Endothelial cell of umbilical vein (primary cell): ENCODE measurements around the gene SIX5. TPM values are rescaled to one million over a fixed set of nuclear protein-coding genes. Genes with fewer than 3 reads are reported as not detected.

Experiments used
- BruUV-seq: library from RNA; stranded (reverse); fragments of 400-500 nt; replicated peaks from 2 replicates; lab custom pipeline; 2021; lab: Mats Ljungman, UMichigan
- CTCF ChIA-PET: fragments of 300-600, 350-600 bp; sonication (Branson Sonifier 250); formaldehyde crosslinking; loops from one replicate; lab custom pipeline; 2021; ENCODE audit warnings: antibody characterized with exemption, inconsistent platforms; lab: Charles Lee
- POLR2A ChIA-PET: fragments of 300-600, 350-600 bp; sonication (Branson Sonifier 250); formaldehyde crosslinking; loops from one replicate; lab custom pipeline; 2021; ENCODE audit warnings: antibody characterized with exemption, inconsistent platforms; lab: Charles Lee
- DNase-seq: peaks from one replicate; pipeline ENCODE4 v3.0.0-alpha.2; 2011; ENCODE audit warnings: low read depth, low spot score
- FAIRE-seq: peaks from 2 replicates; lab custom pipeline; 2011; peaks lifted over from hg19 to GRCh38; lab: Jason Lieb, UNC
- H2AFZ ChIP-seq: 2 replicates; pipeline ENCODE4 v1.6.0; 2012; ENCODE audit warnings: low read depth, low read length, control low read depth, inconsistent platforms
- H3K27ac ChIP-seq: 2 replicates; pipeline ENCODE4 v1.5.1; 2011; ENCODE audit warnings: low read depth, mild to moderate bottlenecking, control low read depth, low read length, moderate library complexity; ENCODE audit not compliant: insufficient read depth
- H3K27me3 ChIP-seq, 2 experiments: 2 replicates each; pipeline versions ENCODE4 v1.6.0 to v1.6.1; 2011; ENCODE audit warnings: low read length in 2 of 2, mixed read lengths in 1 of 2; ENCODE audit not compliant: control insufficient read depth in 2 of 2, insufficient read depth in 2 of 2
- H3K36me3 ChIP-seq, 2 experiments: 2 replicates in 1 of 2; 3 replicates in 1 of 2; pipeline ENCODE4 v1.5.1; 2011; ENCODE audit warnings: low read length in 2 of 2, mild to moderate bottlenecking in 1 of 2, moderate library complexity in 1 of 2; ENCODE audit not compliant: control insufficient read depth in 2 of 2, insufficient read depth in 2 of 2; ENCODE audit errors: extremely low read depth in 1 of 2
- H3K4me1 ChIP-seq: 3 replicates; pipeline ENCODE4 v1.5.1; 2011; ENCODE audit warnings: mild to moderate bottlenecking, low read length; ENCODE audit not compliant: control insufficient read depth, insufficient read depth; ENCODE audit errors: extremely low read depth
- H3K4me2 ChIP-seq: 2 replicates; pipeline ENCODE4 v1.6.1; 2011; ENCODE audit warnings: low read length, control low read depth, mixed read lengths; ENCODE audit not compliant: insufficient read depth
- H3K4me3 ChIP-seq, 3 experiments: fragments of 200-600 bp in 1 of 3; sonication (generic), shearing (Covaris generic) in 1 of 3; replicated peaks in 1 of 3; 2 replicates each; pipeline ENCODE4 v1.5.1; 2011 to 2016; ENCODE audit warnings: control low read depth in 3 of 3, low read length in 3 of 3, mild to moderate bottlenecking in 2 of 3, inconsistent platforms in 1 of 3, low read depth in 1 of 3, moderate library complexity in 1 of 3; ENCODE audit not compliant: insufficient read depth in 1 of 3
- H3K79me2 ChIP-seq: 2 replicates; pipeline ENCODE4 v1.6.0; 2012; ENCODE audit warnings: low read length, inconsistent platforms; ENCODE audit not compliant: control insufficient read depth, insufficient read depth
- H3K9ac ChIP-seq: replicated peaks from 2 replicates; pipeline ENCODE3; 2011; ENCODE audit warnings: low read length, control low read depth; ENCODE audit not compliant: insufficient read depth; ENCODE audit errors: extremely low read depth
- H3K9me1 ChIP-seq: replicated peaks from 3 replicates; pipeline ENCODE4 v1.6.0; 2011; ENCODE audit warnings: mild to moderate bottlenecking, low read length; ENCODE audit not compliant: control insufficient read depth, insufficient read depth; ENCODE audit errors: extremely low read depth
- H3K9me3 ChIP-seq: replicated peaks from 2 replicates; pipeline ENCODE4 v1.5.1; 2012; ENCODE audit warnings: low read length, inconsistent platforms; ENCODE audit not compliant: control insufficient read depth, insufficient read depth
- H4K20me1 ChIP-seq: replicated peaks from 2 replicates; pipeline ENCODE3; 2011; ENCODE audit warnings: mild to moderate bottlenecking, low read length; ENCODE audit not compliant: control insufficient read depth, insufficient read depth; ENCODE audit errors: extremely low read depth
- CTCF ChIP-seq, 2 donors: IDR thresholded peaks; 1 replicate in 1 of 2; 2 replicates in 1 of 2; pipeline ENCODE4 v1.5.1; 2011; ENCODE audit warnings: low read length in 2 of 2, mild to moderate bottlenecking in 2 of 2, moderate library complexity in 2 of 2, control low read depth in 1 of 2, inconsistent platforms in 1 of 2, low read depth in 1 of 2; ENCODE audit not compliant: insufficient read depth in 1 of 2; ENCODE audit errors: extremely low read depth in 1 of 2
- EZH2 ChIP-seq: IDR thresholded peaks from 2 replicates; pipeline ENCODE4 v1.6.1; 2012; ENCODE audit warnings: borderline replicate concordance, low read depth, mild to moderate bottlenecking, moderate library complexity, low read length, inconsistent platforms; ENCODE audit not compliant: severe bottlenecking
- FOS ChIP-seq: IDR thresholded peaks from 2 replicates; pipeline ENCODE4 v1.6.1; 2011; ENCODE audit warnings: mild to moderate bottlenecking, low read length, moderate library complexity, borderline replicate concordance; ENCODE audit not compliant: insufficient read depth
- GATA2 ChIP-seq: IDR thresholded peaks from 2 replicates; pipeline ENCODE4 v1.7.0; 2011; ENCODE audit warnings: low read depth, mild to moderate bottlenecking, moderate library complexity, mixed read lengths, low read length; ENCODE audit not compliant: insufficient read length, insufficient read depth
- JUN ChIP-seq: IDR thresholded peaks from 2 replicates; pipeline ENCODE4 v1.6.1; 2011; ENCODE audit warnings: borderline replicate concordance, low read depth; ENCODE audit not compliant: insufficient read length, insufficient read depth
- MAX ChIP-seq: IDR thresholded peaks from 2 replicates; pipeline ENCODE4 v1.6.1; 2011; ENCODE audit not compliant: insufficient read depth, insufficient read length
- MYC ChIP-seq: IDR thresholded peaks from one replicate; pipeline ENCODE4 v1.6.1; 2011; ENCODE audit warnings: mild to moderate bottlenecking, low read depth, low read length
- POLR2A ChIP-seq: IDR thresholded peaks from 2 replicates; pipeline ENCODE4 v1.6.1; 2012; ENCODE audit warnings: low read depth, mild to moderate bottlenecking, control low read depth, low read length
- POLR2AphosphoS5 ChIP-seq: IDR thresholded peaks from 2 replicates; pipeline ENCODE4 v1.6.1; 2012; ENCODE audit warnings: low read depth, mild to moderate bottlenecking, control low read depth, low read length, moderate library complexity; ENCODE audit not compliant: insufficient read depth
- dilution Hi-C: fragments of 300-500 bp; cut with MboI; formaldehyde crosslinking; loops from one replicate; pipeline ENCODE4 v1.15.0; 2019; ENCODE audit warnings: low sequenced_read_pairs; ENCODE audit not compliant: extremely low pct_ligation_motif_present
- intact Hi-C: fragments of 100-400 bp; cut with micrococcal nuclease; formaldehyde crosslinking; loops from one replicate; pipeline ENCODE4 v1.10.0; 2022
- polyA plus RNA-seq, 4 experiments: library from polyadenylated mRNA; depleted of rRNA in 3 of 4; stranded (reverse) in 3 of 4; unstranded in 1 of 4; fragments of >200 nt; gene quantifications; 2 replicates each; pipeline versions ENCODE4 v1.2.1 to v1.2.3, GENCODE V29; 2011 to 2012; ENCODE audit warnings: missing spikeins in 1 of 4
- total RNA-seq: library from RNA; stranded (reverse); gene quantifications from 2 replicates; pipeline ENCODE4 v1.2.3, GENCODE V29; 2021

The SIX5 gene
- total and polyA plus RNA-seq, 2 donors (not counting 3 experiments of a cell fraction or from before 2014, with no cell fraction given): 13.1 to 16.7 TPM

- peaks cover 5% of the 10 kb centered on the region for H3K4me1 ChIP-seq
- TF ChIP-seq POLR2A (no peak), FOS (no peak), CTCF (IDR thresholded peaks at IDR 0.05; ENCODE audit: extremely low read depth in 1 of 2, insufficient read depth in 1 of 2, low read depth in 1 of 2, low read length in 2 of 2) (no peak), JUN (no peak), MAX (no peak), EZH2 (no peak), MYC (no peak), GATA2 (no peak), POLR2AphosphoS5 (no peak)
- no peaks in the 10 kb centered on the region for H4K20me1 ChIP-seq
- intact Hi-C loops: no loop called here
- CTCF ChIA-PET: interaction anchor here (1.1 to 5.0 kb wide), 5 partner anchors 10 to 35 kb away, joined by 3 to 66 read pairs (median 7); partner anchors contain the start of genes DMWD and SIX5
- H3K27ac ChIP-seq: no peak overlapping the region
- dilution Hi-C loops: no loop called here
- no peaks in the 10 kb centered on the region for H3K9me1 ChIP-seq
- H3K9ac ChIP-seq: no peak overlapping the region
- no TSS peak for BruUV-seq
- H3K4me2 ChIP-seq: no peak overlapping the region
- POLR2A ChIA-PET: interaction anchor here (0.6 to 1.0 kb wide), 4 partner anchors 11 to 35 kb away, joined by 4 to 19 read pairs (median 6); partner anchors contain the start of gene DMWD
- H3K79me2 ChIP-seq: no peaks in the 10 kb centered on the region
- H3K27me3 ChIP-seq: no peaks in the 10 kb centered on the region
- no peaks in the 10 kb centered on the region for H3K9me3 ChIP-seq
- H2AFZ ChIP-seq: no peak overlapping the region
- FAIRE-seq (no peak), DNase-seq (no peak)
- no peak overlapping the region for H3K4me3 ChIP-seq
- peaks cover 0 to 22% of the 10 kb centered on the region in 2 experiments for H3K36me3 ChIP-seq
Observed at GRCh38 chr19:45781214-45782161, 12.4 kb upstream of the SIX5 start.
